ENCODE results near the gene NYAP1. TPM values are rescaled to one million over a fixed set of nuclear protein-coding genes. Genes with fewer than 3 reads are reported as not detected.
"Not testable (repeated sequence)": the region's sequence is repeated elsewhere in the genome, so short reads cannot be mapped to it uniquely, and the experiment has no call there.

Gene NYAP1
- total and polyA plus RNA-seq, 2 of the 8 experiments (the other 6 are each of a cell fraction or from before 2014, with no cell fraction given), result 1.9 to 4.6 TPM

GRCh38 chr7:100532165-100533022, 48.7 kb downstream of the NYAP1 start (continued):
- no peak for TF ChIP-seq USF2 (IDR thresholded peaks at IDR 0.05; ENCODE audit: low read length)
- TF ChIP-seq KDM4A (IDR thresholded peaks at IDR 0.05; ENCODE audit: low read depth, low read length, severe bottlenecking), result no peak
- no peak for TF ChIP-seq SRF (IDR thresholded peaks at IDR 0.05; ENCODE audit: low read depth, low read length)

GRCh38 chr7:100535982-100536381, 52.3 kb downstream of the NYAP1 start:
- FAIRE-seq; H4K20me1 ChIP-seq (replicated peaks in 1 of 2; ENCODE audit: control insufficient read depth in 1 of 2, insufficient read depth in 2 of 2, low read length in 2 of 2); H4K8ac ChIP-seq (ENCODE audit: extremely low read depth, insufficient read depth, low read length); H3K79me2 ChIP-seq (ENCODE audit: control insufficient read depth in 1 of 2, insufficient read depth in 2 of 2, low read length in 2 of 2); H2BK120ac ChIP-seq (replicated peaks; ENCODE audit: low read depth, low read length); H3K23me2 ChIP-seq (ENCODE audit: low read depth, low read length); H2BK15ac ChIP-seq (ENCODE audit: low read length); H3K4me2 ChIP-seq (ENCODE audit: insufficient read depth in 1 of 2, low read depth in 2 of 2, low read length in 2 of 2); H3K4ac ChIP-seq (replicated peaks; ENCODE audit: insufficient read length, low read depth, low read length); H2BK5ac ChIP-seq (ENCODE audit: low read depth, low read length); H2AFZ ChIP-seq (ENCODE audit: low read length); H3K56ac ChIP-seq (replicated peaks; ENCODE audit: insufficient read length, low read depth, low read length); H3K9ac ChIP-seq (replicated peaks in 1 of 4; ENCODE audit: extremely low read depth in 1 of 4, low read depth in 3 of 4, low read length in 3 of 4); H3K4me1 ChIP-seq (replicated peaks in 1 of 4; ENCODE audit: control insufficient read depth in 3 of 4, insufficient read depth in 4 of 4, low read length in 3 of 4); H2BK20ac ChIP-seq (ENCODE audit: low read length); H3K79me1 ChIP-seq (ENCODE audit: low read depth, low read length); DNase-seq (ENCODE audit: low read depth in 1 of 2, low spot score in 2 of 2); H3K14ac ChIP-seq (ENCODE audit: insufficient read length); H3K27ac ChIP-seq (ENCODE audit: low read depth, low read length); H3K36me3 ChIP-seq (ENCODE audit: control insufficient read depth in 2 of 4, insufficient read depth in 4 of 4, low read length in 3 of 4); H2AK5ac ChIP-seq (ENCODE audit: low read depth, low read length); H3K18ac ChIP-seq (ENCODE audit: extremely low read depth, low read length); H3K9me3 ChIP-seq (ENCODE audit: insufficient read depth in 2 of 2, low read depth in 1 of 2, low read length in 1 of 2); H2BK12ac ChIP-seq (ENCODE audit: low read depth, low read length); H4K91ac ChIP-seq (replicated peaks; ENCODE audit: insufficient read length, low read length); H4K5ac ChIP-seq (ENCODE audit: insufficient read length, low read depth, low read length); H3K23ac ChIP-seq (ENCODE audit: insufficient read length); H3K27me3 ChIP-seq (replicated peaks in 1 of 4; ENCODE audit: control insufficient read depth in 3 of 4, extremely low read depth in 1 of 4, insufficient read depth in 3 of 4, low read length in 3 of 4); H3K4me3 ChIP-seq (ENCODE audit: extremely low read depth in 1 of 4, insufficient read depth in 2 of 4, low read depth in 3 of 4, low read length in 4 of 4): not testable (repeated sequence)
- ChIA-PET POLR2A (ENCODE audit: partially characterized antibody) (interaction anchor here (0.6 to 1.6 kb wide), 3 partner anchors 53 to 107 kb away, joined by 3 read pairs; partner anchors contain the start of gene ZCWPW1), CTCF (ENCODE audit: partially characterized antibody) (interaction anchor here (1.1 to 26.5 kb wide), 6 partner anchors 16 to 71 kb away, joined by 4 to 341 read pairs (median 6); no protein-coding TSS in a partner anchor)
- 87% methylated on average over 8 of the region's 9 CpGs; no CpG with 5 or more reads in 1 of the 2 experiments for WGBS, 2 experiments (ENCODE audit: extremely low coverage in 1 of 2, insufficient coverage in 1 of 2, insufficient read length in 1 of 2, insufficient replicate concordance in 2 of 2, low coverage in 1 of 2, low lambda C conversion rate in 2 of 2, missing lambda C conversion rate in 1 of 2)

Data from H1 (cell line).